KMS-11 (cell line): ENCODE measurements around the gene BLACAT1.

Source experiments
- H2AFZ ChIP-seq: fragments of 200-600 bp; sonication (generic); 2 replicates; pipeline ENCODE4 v1.6.1; 2016; ENCODE audit warnings: antibody characterized with exemption, mixed run types, low read depth
- H3K27ac ChIP-seq: fragments of 200-600 bp; sonication (generic); 2 replicates; pipeline ENCODE4 v1.6.1; 2016; ENCODE audit warnings: mild to moderate bottlenecking, mixed run types
- H3K27me3 ChIP-seq: fragments of 200-600 bp; sonication (generic); 2 replicates; pipeline ENCODE4 v1.6.1; 2017; ENCODE audit warnings: mild to moderate bottlenecking, low read depth, mixed run types, moderate library complexity; ENCODE audit not compliant: insufficient read depth
- H3K36me3 ChIP-seq: fragments of 200-600 bp; sonication (generic); 2 replicates; pipeline ENCODE4 v1.6.1; 2017; ENCODE audit warnings: mild to moderate bottlenecking, mixed run types; ENCODE audit not compliant: insufficient read depth
- H3K4me1 ChIP-seq: fragments of 200-600 bp; sonication (generic); 2 replicates; pipeline ENCODE4 v1.6.1; 2016; ENCODE audit warnings: mild to moderate bottlenecking, low read depth, mixed run types; ENCODE audit not compliant: poor library complexity, severe bottlenecking
- H3K4me2 ChIP-seq: fragments of 200-600 bp; sonication (generic); 2 replicates; pipeline ENCODE4 v1.7.0; 2016; ENCODE audit warnings: mild to moderate bottlenecking, mixed run types
- H3K4me3 ChIP-seq: fragments of 200-600 bp; sonication (generic); IDR thresholded peaks from 2 replicates; pipeline ENCODE4 v1.6.1; 2017; ENCODE audit warnings: low read depth, low read length, mixed read lengths; ENCODE audit not compliant: insufficient read depth
- H3K79me2 ChIP-seq: fragments of 200-600 bp; sonication (generic); 2 replicates; pipeline ENCODE4 v1.6.1; 2016; ENCODE audit warnings: low read depth, mixed run types; ENCODE audit not compliant: insufficient read depth
- H3K9ac ChIP-seq: fragments of 200-600 bp; sonication (generic); 2 replicates; pipeline ENCODE4 v1.6.1; 2016; ENCODE audit warnings: mild to moderate bottlenecking, mixed run types
- H4K20me1 ChIP-seq: fragments of 200-600 bp; sonication (generic); 2 replicates; pipeline ENCODE4 v1.6.1; 2016; ENCODE audit warnings: mild to moderate bottlenecking, mixed run types; ENCODE audit not compliant: insufficient read depth
- TF ChIP-seq, protein P1 (sequence below): fragments of 200-600 bp; sonication (generic); conservative IDR thresholded peaks from 2 replicates; pipeline ENCODE4 v1.6.1; 2017; ENCODE audit warnings: low read depth, mild to moderate bottlenecking, antibody characterized with exemption, low read length, moderate library complexity, mixed read lengths

The BLACAT1 gene

DNA sequence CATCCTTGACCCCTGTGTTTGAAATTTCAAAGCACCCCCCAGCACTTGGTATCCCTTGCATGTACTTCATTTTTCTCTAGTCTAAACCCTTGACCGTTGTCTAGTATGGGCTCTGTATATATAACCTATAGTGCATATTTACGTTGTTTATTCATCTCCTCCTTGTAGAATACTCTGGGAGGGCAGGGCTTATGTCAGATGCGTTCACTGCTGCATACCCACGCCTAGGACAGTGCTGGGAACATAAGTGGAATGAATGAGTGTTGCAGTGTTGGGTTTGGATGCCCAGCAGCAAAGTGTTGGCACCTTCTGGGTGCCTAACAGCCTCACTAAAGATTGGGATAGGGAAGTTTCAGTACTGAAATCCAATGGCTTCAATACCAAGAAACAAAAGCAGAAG, 17.6 kb upstream of the BLACAT1 start:
- Histone ChIP-seq H3K9ac (no peak overlapping the region), H4K20me1 (no peaks in the 10 kb centered on the region), H3K4me1 (peaks cover 7% of the 10 kb centered on the region), H3K4me3 (no peak overlapping the region), H3K27me3 (peaks cover 4% of the 10 kb centered on the region), H3K27ac (no peak overlapping the region), H2AFZ (no peak overlapping the region), H3K79me2 (no peaks in the 10 kb centered on the region), H3K4me2 (no peak overlapping the region), H3K36me3 (no peaks in the 10 kb centered on the region)
- TF ChIP-seq, protein P1, sequence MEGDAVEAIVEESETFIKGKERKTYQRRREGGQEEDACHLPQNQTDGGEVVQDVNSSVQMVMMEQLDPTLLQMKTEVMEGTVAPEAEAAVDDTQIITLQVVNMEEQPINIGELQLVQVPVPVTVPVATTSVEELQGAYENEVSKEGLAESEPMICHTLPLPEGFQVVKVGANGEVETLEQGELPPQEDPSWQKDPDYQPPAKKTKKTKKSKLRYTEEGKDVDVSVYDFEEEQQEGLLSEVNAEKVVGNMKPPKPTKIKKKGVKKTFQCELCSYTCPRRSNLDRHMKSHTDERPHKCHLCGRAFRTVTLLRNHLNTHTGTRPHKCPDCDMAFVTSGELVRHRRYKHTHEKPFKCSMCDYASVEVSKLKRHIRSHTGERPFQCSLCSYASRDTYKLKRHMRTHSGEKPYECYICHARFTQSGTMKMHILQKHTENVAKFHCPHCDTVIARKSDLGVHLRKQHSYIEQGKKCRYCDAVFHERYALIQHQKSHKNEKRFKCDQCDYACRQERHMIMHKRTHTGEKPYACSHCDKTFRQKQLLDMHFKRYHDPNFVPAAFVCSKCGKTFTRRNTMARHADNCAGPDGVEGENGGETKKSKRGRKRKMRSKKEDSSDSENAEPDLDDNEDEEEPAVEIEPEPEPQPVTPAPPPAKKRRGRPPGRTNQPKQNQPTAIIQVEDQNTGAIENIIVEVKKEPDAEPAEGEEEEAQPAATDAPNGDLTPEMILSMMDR = no peak

DNA sequence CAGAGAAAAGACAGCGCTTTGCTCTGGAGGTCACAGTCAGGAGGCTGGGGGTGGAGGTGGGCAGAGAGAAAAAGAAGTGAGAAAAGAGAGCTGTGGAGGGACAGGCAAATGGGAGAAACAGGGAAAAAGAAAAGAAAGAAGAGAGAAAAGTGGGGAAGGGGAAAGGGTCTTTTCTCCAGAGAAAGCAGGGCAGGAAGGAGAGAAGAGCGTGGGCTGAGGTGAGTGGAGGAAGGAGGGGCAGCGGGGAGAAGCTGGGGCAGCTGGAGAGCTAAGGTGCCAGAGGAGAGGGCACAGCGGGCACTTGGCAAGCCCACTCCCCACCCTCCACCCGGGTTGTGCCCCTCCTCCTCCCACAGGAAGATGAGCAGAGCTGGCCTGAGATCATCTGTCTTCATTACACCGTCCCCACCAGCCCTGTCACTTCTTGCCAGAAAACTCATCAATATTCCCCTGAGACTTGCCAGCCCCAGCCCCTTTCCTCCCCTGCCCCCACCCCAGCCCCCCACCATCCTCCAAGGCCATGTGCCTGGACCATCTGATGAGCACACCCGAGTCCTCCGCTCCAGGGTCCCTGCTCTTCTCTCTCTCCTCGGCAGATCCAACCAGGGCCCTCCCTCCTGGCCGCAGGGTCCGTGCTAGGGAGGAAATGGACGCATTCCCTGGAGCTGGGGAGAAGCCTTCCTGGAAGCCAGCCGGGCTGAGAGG, 17.0 kb upstream of the BLACAT1 start:
- no peaks in the 10 kb centered on the region for H3K36me3 ChIP-seq
- H4K20me1 ChIP-seq = no peaks in the 10 kb centered on the region
- no peak overlapping the region for H3K9ac ChIP-seq
- peaks cover 4% of the 10 kb centered on the region for H3K27me3 ChIP-seq
- no peaks in the 10 kb centered on the region for H3K79me2 ChIP-seq
- TF ChIP-seq, protein P1 = no peak
- no peak overlapping the region for H3K4me2 ChIP-seq
- no peak overlapping the region for H3K27ac ChIP-seq
- no peak overlapping the region for H3K4me3 ChIP-seq
- peaks cover under 1% of the 10 kb centered on the region for H3K4me1 ChIP-seq
- no peak overlapping the region for H2AFZ ChIP-seq

DNA sequence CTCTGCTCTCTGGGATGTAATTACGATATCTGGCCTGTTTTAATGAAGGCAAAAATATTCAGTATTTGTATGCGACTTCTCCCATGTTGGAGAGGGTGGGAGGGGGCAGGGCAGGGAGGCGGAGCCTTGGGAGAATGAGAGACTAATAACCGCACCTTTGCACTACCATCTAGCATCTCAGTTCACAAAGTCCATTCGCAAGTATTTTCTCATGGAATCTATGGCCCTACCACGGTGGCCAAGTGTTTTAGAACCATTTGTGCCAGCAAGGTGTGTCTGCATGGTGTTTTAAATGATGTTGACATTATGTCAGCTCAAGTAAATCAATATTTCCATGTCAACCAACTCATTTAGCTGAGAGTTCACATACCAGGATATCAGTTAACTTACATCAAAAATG, 14.3 kb upstream of the BLACAT1 start:
- Histone ChIP-seq H3K4me1 (no peaks in the 10 kb centered on the region), H3K27ac (no peak overlapping the region), H3K27me3 (peaks cover 4% of the 10 kb centered on the region), H3K36me3 (no peaks in the 10 kb centered on the region), H2AFZ (no peak overlapping the region), H3K4me2 (no peak overlapping the region), H4K20me1 (no peaks in the 10 kb centered on the region), H3K4me3 (no peak overlapping the region), H3K79me2 (no peaks in the 10 kb centered on the region), H3K9ac (no peak overlapping the region)
- TF ChIP-seq, protein P1 = no peak

DNA sequence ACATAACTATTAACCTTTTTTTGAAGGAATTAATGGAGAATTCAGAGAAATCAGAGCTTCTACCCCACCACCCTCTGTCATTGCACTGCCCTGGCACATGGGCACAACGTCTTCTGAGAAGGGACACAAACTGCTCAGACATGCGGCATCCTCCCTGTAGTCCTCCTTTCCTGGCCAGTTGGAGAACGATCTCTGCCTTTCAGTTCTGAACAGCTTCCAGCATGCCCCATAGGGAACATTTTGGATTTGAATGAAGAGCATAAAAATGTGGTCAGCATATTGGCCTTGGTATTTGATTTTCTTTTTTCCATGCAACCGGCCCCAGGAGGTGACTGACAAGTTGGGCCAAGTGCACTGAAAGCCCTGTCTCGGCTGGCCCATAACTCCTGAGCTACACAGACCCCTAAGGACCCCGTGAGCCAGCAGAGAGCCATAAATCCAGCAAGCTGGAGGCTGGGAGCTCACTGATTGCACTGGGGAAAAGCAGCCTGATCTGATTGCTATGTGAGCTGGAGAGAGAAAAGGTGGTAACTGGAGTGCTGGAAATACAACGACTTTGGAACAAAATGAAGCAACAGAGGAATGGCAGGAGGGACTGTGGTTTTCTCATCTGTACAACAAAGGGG, 10.9 kb upstream of the BLACAT1 start:
- H3K36me3 ChIP-seq = no peaks in the 10 kb centered on the region
- no peaks in the 10 kb centered on the region for H3K79me2 ChIP-seq
- no peak overlapping the region for H3K4me3 ChIP-seq
- H3K4me1 ChIP-seq = no peaks in the 10 kb centered on the region
- H3K4me2 ChIP-seq = no peak overlapping the region
- peaks cover 16% of the 10 kb centered on the region for H3K27me3 ChIP-seq
- H3K27ac ChIP-seq = no peak overlapping the region
- TF ChIP-seq, protein P1 = no peak
- no peaks in the 10 kb centered on the region for H4K20me1 ChIP-seq
- no peak overlapping the region for H3K9ac ChIP-seq
- no peak overlapping the region for H2AFZ ChIP-seq
